HEK293 (cell line): ENCODE results near the gene CARM1.

ENCODE experiments used
- CTCF ChIA-PET: fragments of 350-600 bp; formaldehyde crosslinking; extraction: SDS; loops from one replicate; lab custom pipeline; 2021; ENCODE audit warnings: antibody characterized with exemption; lab: Yijun Ruan, JAX
- POLR2A ChIA-PET: fragments of 300-600 bp; formaldehyde crosslinking; extraction: SDS; loops from one replicate; lab custom pipeline; 2020; ENCODE audit warnings: antibody characterized with exemption, inconsistent platforms; lab: Yijun Ruan, JAX
- H3K27ac ChIP-seq: fragments of 200-500 bp; sonication (Bioruptor generic); 2 replicates; pipeline ENCODE4 v1.5.1; 2014; ENCODE audit warnings: low read depth, low read length, control low read depth, inconsistent platforms; ENCODE audit errors: extremely low read depth
- H3K36me3 ChIP-seq, 2 experiments: fragments of 200-500 bp in 1 of 2; sonication (Bioruptor generic) in 1 of 2; 1 replicate in 1 of 2; 2 replicates in 1 of 2; pipeline ENCODE4 v1.5.1; 2014 to 2017; ENCODE audit warnings: inconsistent platforms in 2 of 2, low read length in 2 of 2; ENCODE audit not compliant: control insufficient read depth in 2 of 2, insufficient read depth in 1 of 2
- H3K4me1 ChIP-seq: fragments of 200-500 bp; sonication (Bioruptor generic); 2 replicates; pipeline ENCODE4 v1.5.1; 2014; ENCODE audit warnings: mild to moderate bottlenecking, low read length, inconsistent platforms; ENCODE audit not compliant: control insufficient read depth, insufficient read depth
- H3K4me3 ChIP-seq: 2 replicates; pipeline ENCODE4 v1.5.1; 2011; ENCODE audit warnings: low read depth, mild to moderate bottlenecking, control low read depth, low read length, moderate library complexity
- H3K9me3 ChIP-seq: fragments of 200-500 bp; sonication (Bioruptor generic); 2 replicates; pipeline ENCODE4 v1.5.1; 2014; ENCODE audit warnings: low read depth, low read length, inconsistent platforms; ENCODE audit not compliant: control insufficient read depth, insufficient read depth
- BCL11B ChIP-seq: fragments of 450-650 bp; formaldehyde crosslinking; IDR thresholded peaks from 2 replicates; pipeline ENCODE4 v1.5.1; 2016; ENCODE audit warnings: low read depth, missing biosample characterization, missing genetic modification characterization
- IKZF3 ChIP-seq: fragments of 450-650 bp; IDR thresholded peaks from 2 replicates; pipeline ENCODE4 v1.5.0; 2018; ENCODE audit warnings: missing biosample characterization, mild to moderate bottlenecking, missing genetic modification characterization, moderate library complexity
- KLF10 ChIP-seq: fragments of 450-650 bp; IDR thresholded peaks from 2 replicates; pipeline ENCODE4 v1.5.1; 2018; ENCODE audit warnings: missing biosample characterization, mild to moderate bottlenecking, missing genetic modification characterization
- SETDB1 ChIP-seq: IDR thresholded peaks from one replicate; pipeline ENCODE4 v1.6.1; 2017; ENCODE audit warnings: mild to moderate bottlenecking, low read length, moderate library complexity, mixed read lengths; ENCODE audit not compliant: insufficient read length
- ZBTB20 ChIP-seq: fragments of 450-650 bp; formaldehyde crosslinking; IDR thresholded peaks from 2 replicates; pipeline ENCODE4 v1.5.1; 2016; ENCODE audit warnings: missing biosample characterization, missing genetic modification characterization
- ZFHX2 ChIP-seq: fragments of 450-650 bp; formaldehyde crosslinking; conservative IDR thresholded peaks from 2 replicates; pipeline ENCODE4 v1.5.1; 2016; ENCODE audit warnings: missing biosample characterization, missing genetic modification characterization
- ZNF473 ChIP-seq: fragments of 450-650 bp; formaldehyde crosslinking; IDR thresholded peaks from 2 replicates; pipeline ENCODE4 v1.5.1; 2017; ENCODE audit warnings: missing biosample characterization, missing genetic modification characterization
- ZNF501 ChIP-seq: fragments of 450-650 bp; formaldehyde crosslinking; IDR thresholded peaks from 2 replicates; pipeline ENCODE4 v1.5.1; 2016; ENCODE audit warnings: missing biosample characterization, missing genetic modification characterization
- ZNF596 ChIP-seq: fragments of 450-650 bp; IDR thresholded peaks from 2 replicates; pipeline ENCODE4 v1.5.0; 2018; ENCODE audit warnings: missing biosample characterization, mild to moderate bottlenecking, missing genetic modification characterization, moderate library complexity
- ZNF600 ChIP-seq: fragments of 450-650 bp; formaldehyde crosslinking; IDR thresholded peaks from 2 replicates; pipeline ENCODE4 v1.5.1; 2016; ENCODE audit warnings: missing biosample characterization, missing genetic modification characterization
- ZNF658 ChIP-seq: fragments of 450-650 bp; formaldehyde crosslinking; IDR thresholded peaks from 2 replicates; pipeline ENCODE4; 2016; ENCODE audit warnings: missing biosample characterization, missing genetic modification characterization
- ZNF768 ChIP-seq: fragments of 450-650 bp; formaldehyde crosslinking; IDR thresholded peaks from 2 replicates; pipeline ENCODE4 v1.5.1; 2018; ENCODE audit warnings: missing biosample characterization, mild to moderate bottlenecking, missing genetic modification characterization
- TF ChIP-seq, protein P1 (sequence below): fragments of 450-650 bp; formaldehyde crosslinking; IDR thresholded peaks from 2 replicates; pipeline ENCODE4 v1.5.1; 2017; ENCODE audit warnings: missing biosample characterization, missing genetic modification characterization
- TF ChIP-seq, protein P2 (sequence below): fragments of 450-650 bp; formaldehyde crosslinking; IDR thresholded peaks from 2 replicates; pipeline ENCODE4 v1.5.1; 2017; ENCODE audit warnings: missing biosample characterization, missing genetic modification characterization
- TF ChIP-seq, protein P3 (sequence below): fragments of 450-650 bp; formaldehyde crosslinking; IDR thresholded peaks from 2 replicates; pipeline ENCODE4 v1.5.1; 2016; ENCODE audit warnings: missing biosample characterization, missing genetic modification characterization
- TF ChIP-seq, protein P4 (sequence below): fragments of 450-650 bp; formaldehyde crosslinking; IDR thresholded peaks from 2 replicates; pipeline ENCODE4 v1.5.1; 2016; ENCODE audit warnings: missing biosample characterization, missing genetic modification characterization, low read depth
- TF ChIP-seq, protein P5 (sequence below): fragments of 450-650 bp; formaldehyde crosslinking; IDR thresholded peaks from 2 replicates; pipeline ENCODE4 v1.5.1; 2017; ENCODE audit warnings: missing biosample characterization, missing genetic modification characterization

The CARM1 gene

DNA sequence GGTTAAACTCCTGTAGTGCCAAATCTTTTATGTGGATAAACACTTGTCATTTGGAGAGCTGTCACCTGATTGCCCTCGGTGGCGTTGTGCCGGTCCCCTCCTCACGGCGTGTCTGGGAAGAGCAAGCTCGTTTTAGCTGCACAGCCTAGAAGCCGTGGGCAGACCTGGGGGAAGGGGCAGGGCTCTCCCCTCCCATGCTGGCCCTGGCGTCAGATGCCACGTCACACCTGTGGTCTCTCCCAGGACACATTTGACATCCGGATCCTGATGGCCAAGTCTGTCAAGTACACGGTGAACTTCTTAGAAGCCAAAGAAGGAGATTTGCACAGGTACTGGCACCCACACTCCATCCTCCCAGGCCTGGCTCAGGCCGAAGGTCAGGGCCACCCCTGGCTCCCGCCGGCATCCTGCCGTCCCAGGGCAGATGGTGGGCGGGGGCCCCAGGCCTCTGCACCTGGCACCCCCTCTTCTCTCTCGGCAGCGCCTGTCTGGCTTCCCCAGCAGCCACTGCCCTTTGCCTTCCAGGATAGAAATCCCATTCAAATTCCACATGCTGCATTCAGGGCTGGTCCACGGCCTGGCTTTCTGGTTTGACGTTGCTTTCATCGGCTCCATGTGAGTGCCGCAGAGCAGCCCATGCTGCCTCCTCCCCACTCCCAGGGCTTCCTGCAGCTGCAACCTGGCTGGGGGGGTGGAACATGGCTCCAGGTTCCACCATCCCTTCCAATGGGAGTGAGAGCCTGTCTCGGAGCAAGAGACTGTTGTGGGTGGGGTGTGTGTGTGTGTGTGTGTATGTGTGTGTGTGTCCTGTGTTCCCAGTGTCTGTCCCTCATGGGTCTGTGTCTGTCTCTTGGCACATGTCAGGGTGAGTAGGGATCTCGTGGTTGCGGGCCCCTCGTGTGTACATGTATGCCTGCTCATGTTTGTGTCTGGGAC, 48.3 kb downstream of the CARM1 start:
- H3K9me3 ChIP-seq, result no peaks in the 10 kb centered on the region
- H3K4me3 ChIP-seq, result no peak overlapping the region
- ChIA-PET CTCF (no interaction called here), POLR2A (no interaction called here)
- H3K27ac ChIP-seq, result peak overlapping the region; percentile 41; the same call in 1 of the 2 replicates
- TF ChIP-seq, protein P1, sequence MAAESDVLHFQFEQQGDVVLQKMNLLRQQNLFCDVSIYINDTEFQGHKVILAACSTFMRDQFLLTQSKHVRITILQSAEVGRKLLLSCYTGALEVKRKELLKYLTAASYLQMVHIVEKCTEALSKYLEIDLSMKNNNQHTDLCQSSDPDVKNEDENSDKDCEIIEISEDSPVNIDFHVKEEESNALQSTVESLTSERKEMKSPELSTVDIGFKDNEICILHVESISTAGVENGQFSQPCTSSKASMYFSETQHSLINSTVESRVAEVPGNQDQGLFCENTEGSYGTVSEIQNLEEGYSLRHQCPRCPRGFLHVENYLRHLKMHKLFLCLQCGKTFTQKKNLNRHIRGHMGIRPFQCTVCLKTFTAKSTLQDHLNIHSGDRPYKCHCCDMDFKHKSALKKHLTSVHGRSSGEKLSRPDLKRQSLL (tag by site-specific recombination), result peak; percentile 40; the same call in 1 of the 2 replicates
- TF ChIP-seq ZFHX2 (0 out of 2 replicates have a peak, but pooled peaks have one; percentile 34), ZNF600 (tag by site-specific recombination) (peak; percentile 71), ZBTB20 (peak; percentile 39; the same call in 1 of the 2 replicates), ZNF473 (tag by site-specific recombination) (no peak), ZNF658 (tag by site-specific recombination) (no peak), IKZF3 (0 out of 2 replicates have a peak, but pooled peaks have one; percentile 12)
- TF ChIP-seq, protein P2, sequence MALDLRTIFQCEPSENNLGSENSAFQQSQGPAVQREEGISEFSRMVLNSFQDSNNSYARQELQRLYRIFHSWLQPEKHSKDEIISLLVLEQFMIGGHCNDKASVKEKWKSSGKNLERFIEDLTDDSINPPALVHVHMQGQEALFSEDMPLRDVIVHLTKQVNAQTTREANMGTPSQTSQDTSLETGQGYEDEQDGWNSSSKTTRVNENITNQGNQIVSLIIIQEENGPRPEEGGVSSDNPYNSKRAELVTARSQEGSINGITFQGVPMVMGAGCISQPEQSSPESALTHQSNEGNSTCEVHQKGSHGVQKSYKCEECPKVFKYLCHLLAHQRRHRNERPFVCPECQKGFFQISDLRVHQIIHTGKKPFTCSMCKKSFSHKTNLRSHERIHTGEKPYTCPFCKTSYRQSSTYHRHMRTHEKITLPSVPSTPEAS (tag by site-specific recombination), result peak; percentile 57; the same call in 1 of the 2 replicates
- H3K36me3 ChIP-seq, result peaks cover 0 to 86% of the 10 kb centered on the region in 2 experiments; a peak in 2 of 3 replicates
- no peaks in the 10 kb centered on the region for H3K4me1 ChIP-seq

DNA sequence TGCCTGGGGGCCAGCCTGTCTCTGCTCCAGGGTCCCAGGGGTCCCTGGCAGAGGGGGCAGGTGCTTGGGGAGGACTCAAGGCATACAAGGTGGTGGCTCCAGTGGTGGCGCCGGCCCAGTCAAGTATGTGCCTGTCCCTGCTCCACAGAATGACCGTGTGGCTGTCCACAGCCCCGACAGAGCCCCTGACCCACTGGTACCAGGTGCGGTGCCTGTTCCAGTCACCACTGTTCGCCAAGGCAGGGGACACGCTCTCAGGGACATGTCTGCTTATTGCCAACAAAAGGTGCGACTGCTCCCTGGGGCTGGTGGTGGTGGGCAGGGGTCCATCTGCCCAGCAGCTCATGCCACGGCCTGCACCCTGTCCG, 48.9 kb downstream of the CARM1 start:
- ChIA-PET POLR2A (no interaction called here), CTCF (no interaction called here)
- Histone ChIP-seq H3K9me3 (no peaks in the 10 kb centered on the region), H3K36me3 (peaks cover 0 to 86% of the 10 kb centered on the region in 2 experiments; a peak in 2 of 3 replicates), H3K4me3 (no peak overlapping the region), H3K4me1 (no peaks in the 10 kb centered on the region), H3K27ac (no peak overlapping the region; the same call in 1 of the 2 replicates)
- TF ChIP-seq ZNF501 (tag by site-specific recombination), result no peak
- TF ChIP-seq SETDB1, result no peak
- TF ChIP-seq, protein P3, sequence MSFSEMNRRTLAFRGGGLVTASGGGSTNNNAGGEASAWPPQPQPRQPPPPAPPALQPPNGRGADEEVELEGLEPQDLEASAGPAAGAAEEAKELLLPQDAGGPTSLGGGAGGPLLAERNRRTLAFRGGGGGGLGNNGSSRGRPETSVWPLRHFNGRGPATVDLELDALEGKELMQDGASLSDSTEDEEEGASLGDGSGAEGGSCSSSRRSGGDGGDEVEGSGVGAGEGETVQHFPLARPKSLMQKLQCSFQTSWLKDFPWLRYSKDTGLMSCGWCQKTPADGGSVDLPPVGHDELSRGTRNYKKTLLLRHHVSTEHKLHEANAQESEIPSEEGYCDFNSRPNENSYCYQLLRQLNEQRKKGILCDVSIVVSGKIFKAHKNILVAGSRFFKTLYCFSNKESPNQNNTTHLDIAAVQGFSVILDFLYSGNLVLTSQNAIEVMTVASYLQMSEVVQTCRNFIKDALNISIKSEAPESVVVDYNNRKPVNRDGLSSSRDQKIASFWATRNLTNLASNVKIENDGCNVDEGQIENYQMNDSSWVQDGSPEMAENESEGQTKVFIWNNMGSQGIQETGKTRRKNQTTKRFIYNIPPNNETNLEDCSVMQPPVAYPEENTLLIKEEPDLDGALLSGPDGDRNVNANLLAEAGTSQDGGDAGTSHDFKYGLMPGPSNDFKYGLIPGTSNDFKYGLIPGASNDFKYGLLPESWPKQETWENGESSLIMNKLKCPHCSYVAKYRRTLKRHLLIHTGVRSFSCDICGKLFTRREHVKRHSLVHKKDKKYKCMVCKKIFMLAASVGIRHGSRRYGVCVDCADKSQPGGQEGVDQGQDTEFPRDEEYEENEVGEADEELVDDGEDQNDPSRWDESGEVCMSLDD, result no peak
- no peak for TF ChIP-seq BCL11B (tag by site-specific recombination)
- no peak for TF ChIP-seq ZNF768 (tag by site-specific recombination)
- no peak for TF ChIP-seq KLF10 (tag by site-specific recombination)
- TF ChIP-seq ZNF596 (tag by site-specific recombination), result no peak
- TF ChIP-seq, protein P4, sequence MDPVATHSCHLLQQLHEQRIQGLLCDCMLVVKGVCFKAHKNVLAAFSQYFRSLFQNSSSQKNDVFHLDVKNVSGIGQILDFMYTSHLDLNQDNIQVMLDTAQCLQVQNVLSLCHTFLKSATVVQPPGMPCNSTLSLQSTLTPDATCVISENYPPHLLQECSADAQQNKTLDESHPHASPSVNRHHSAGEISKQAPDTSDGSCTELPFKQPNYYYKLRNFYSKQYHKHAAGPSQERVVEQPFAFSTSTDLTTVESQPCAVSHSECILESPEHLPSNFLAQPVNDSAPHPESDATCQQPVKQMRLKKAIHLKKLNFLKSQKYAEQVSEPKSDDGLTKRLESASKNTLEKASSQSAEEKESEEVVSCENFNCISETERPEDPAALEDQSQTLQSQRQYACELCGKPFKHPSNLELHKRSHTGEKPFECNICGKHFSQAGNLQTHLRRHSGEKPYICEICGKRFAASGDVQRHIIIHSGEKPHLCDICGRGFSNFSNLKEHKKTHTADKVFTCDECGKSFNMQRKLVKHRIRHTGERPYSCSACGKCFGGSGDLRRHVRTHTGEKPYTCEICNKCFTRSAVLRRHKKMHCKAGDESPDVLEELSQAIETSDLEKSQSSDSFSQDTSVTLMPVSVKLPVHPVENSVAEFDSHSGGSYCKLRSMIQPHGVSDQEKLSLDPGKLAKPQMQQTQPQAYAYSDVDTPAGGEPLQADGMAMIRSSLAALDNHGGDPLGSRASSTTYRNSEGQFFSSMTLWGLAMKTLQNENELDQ, result no peak
- TF ChIP-seq, protein P5, sequence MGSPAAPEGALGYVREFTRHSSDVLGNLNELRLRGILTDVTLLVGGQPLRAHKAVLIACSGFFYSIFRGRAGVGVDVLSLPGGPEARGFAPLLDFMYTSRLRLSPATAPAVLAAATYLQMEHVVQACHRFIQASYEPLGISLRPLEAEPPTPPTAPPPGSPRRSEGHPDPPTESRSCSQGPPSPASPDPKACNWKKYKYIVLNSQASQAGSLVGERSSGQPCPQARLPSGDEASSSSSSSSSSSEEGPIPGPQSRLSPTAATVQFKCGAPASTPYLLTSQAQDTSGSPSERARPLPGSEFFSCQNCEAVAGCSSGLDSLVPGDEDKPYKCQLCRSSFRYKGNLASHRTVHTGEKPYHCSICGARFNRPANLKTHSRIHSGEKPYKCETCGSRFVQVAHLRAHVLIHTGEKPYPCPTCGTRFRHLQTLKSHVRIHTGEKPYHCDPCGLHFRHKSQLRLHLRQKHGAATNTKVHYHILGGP (tag by site-specific recombination), result no peak
